T-cell (primary cell): Measurements from ENCODE around the gene PLCB1. TPM values are rescaled to one million over a fixed set of nuclear protein-coding genes. Genes with fewer than 3 reads are reported as not detected.

Experiments used
- ATAC-seq, 4 experiments: fragments of 200-7000 bp in 3 of 4; fragments of 150-1000 bp in 1 of 4; cut with Tn5 transposase; replicated peaks in 1 of 4; 1 replicate in 3 of 4; 2 replicates in 1 of 4; pipeline ENCODE4 v1.10.0; 2021; ENCODE audit warnings: moderate library complexity in 3 of 4, mild to moderate bottlenecking in 2 of 4, moderate number of reproducible peaks in 1 of 4
- CTCF ChIA-PET, 2 donors: fragments of 300-600 bp; sonication (Branson Sonifier 250); formaldehyde crosslinking; loops; one replicate each; lab custom pipeline; 2022; ENCODE audit warnings: antibody characterized with exemption in 2 of 2; lab: Charles Lee
- POLR2A ChIA-PET, 2 donors: fragments of 300-600 bp; sonication (Branson Sonifier 250); formaldehyde crosslinking; loops; one replicate each; lab custom pipeline; 2022; ENCODE audit warnings: antibody characterized with exemption in 2 of 2; lab: Charles Lee
- DNase-seq, 35 experiments: peaks; one replicate each; pipeline versions ENCODE4 v3.0.0 to v3.0.0-alpha.2; 2013 to 2023
- H3K27ac ChIP-seq: one replicate; pipeline ENCODE4 v1.5.1; 2013; ENCODE audit warnings: low read length
- H3K27me3 ChIP-seq, 2 experiments: replicated peaks in 1 of 2; 1 replicate in 1 of 2; 2 replicates in 1 of 2; pipeline versions ENCODE4 v1.6.1 to v1.7.0; 2013; ENCODE audit warnings: low read length in 1 of 2, mixed read lengths in 1 of 2; ENCODE audit not compliant: control insufficient read depth in 2 of 2, insufficient read depth in 2 of 2; ENCODE audit errors: extremely low read depth in 1 of 2
- H3K36me3 ChIP-seq, 2 donors: 1 replicate in 1 of 2; 2 replicates in 1 of 2; pipeline versions ENCODE4 v1.6.1 to v1.7.0; 2013; ENCODE audit warnings: low read length in 1 of 2; ENCODE audit not compliant: control insufficient read depth in 2 of 2, insufficient read depth in 1 of 2; ENCODE audit errors: extremely low read depth in 1 of 2
- H3K4me1 ChIP-seq, 2 experiments: 1 replicate in 1 of 2; 2 replicates in 1 of 2; pipeline versions ENCODE4 v1.6.1 to v1.7.0; 2013; ENCODE audit warnings: low read length in 2 of 2, mixed read lengths in 1 of 2; ENCODE audit not compliant: insufficient read depth in 2 of 2, control insufficient read depth in 1 of 2; ENCODE audit errors: extremely low read depth in 1 of 2
- H3K4me3 ChIP-seq, 2 donors: 1 replicate in 1 of 2; 2 replicates in 1 of 2; pipeline versions ENCODE4 v1.5.1 to v1.7.0; 2013; ENCODE audit warnings: mild to moderate bottlenecking in 2 of 2, low read length in 1 of 2, moderate library complexity in 1 of 2; ENCODE audit not compliant: control insufficient read depth in 1 of 2; ENCODE audit errors: extremely low read depth in 1 of 2
- H3K9me3 ChIP-seq: 2 replicates; pipeline ENCODE4 v1.7.0; 2013
- H3K27ac Mint-ChIP-seq, 2 donors: one replicate each; pipeline ENCODE4 v1.8.0; 2020 to 2021; ENCODE audit warnings: mild to moderate bottlenecking in 2 of 2, mixed read lengths in 2 of 2
- H3K27me3 Mint-ChIP-seq, 2 donors: one replicate each; pipeline ENCODE4 v1.8.0; 2021 to 2022; ENCODE audit warnings: mixed read lengths in 2 of 2
- H3K36me3 Mint-ChIP-seq: one replicate; pipeline ENCODE4 v1.8.0; 2021; ENCODE audit warnings: mixed read lengths
- H3K4me1 Mint-ChIP-seq, 3 donors: one replicate each; pipeline ENCODE4 v1.8.0; 2020 to 2022; ENCODE audit warnings: mixed read lengths in 3 of 3, mild to moderate bottlenecking in 1 of 3
- H3K4me3 Mint-ChIP-seq, 3 donors: one replicate each; pipeline ENCODE4 v1.8.0; 2020 to 2022; ENCODE audit warnings: mild to moderate bottlenecking in 3 of 3, mixed read lengths in 3 of 3, moderate library complexity in 3 of 3
- H3K9me3 Mint-ChIP-seq, 3 donors: one replicate each; pipeline ENCODE4 v1.8.0; 2020 to 2022; ENCODE audit warnings: mixed read lengths in 3 of 3
- WGBS: methylation state at CpG from one replicate; pipeline ENCODE4 v1.1.5; 2013; ENCODE audit warnings: missing lambda C conversion rate; ENCODE audit not compliant: insufficient coverage; 5-methylcytosine and 5-hydroxymethylcytosine counted together
- total RNA-seq, 35 experiments: library from RNA in 6 of 35; stranded (reverse) in 6 of 35; fragments of 120-200 nt in 1 of 35; gene quantifications; one replicate each; pipeline versions ENCODE4 v1.2.1 to v1.2.4 and lab custom pipeline; 2013 to 2026

The PLCB1 gene
- total RNA-seq, 5 donors from 2014 or later (not counting 1 experiment from before 2014, with no cell fraction given): 3.3 to 15.1 (median 7.4) TPM

DNA sequence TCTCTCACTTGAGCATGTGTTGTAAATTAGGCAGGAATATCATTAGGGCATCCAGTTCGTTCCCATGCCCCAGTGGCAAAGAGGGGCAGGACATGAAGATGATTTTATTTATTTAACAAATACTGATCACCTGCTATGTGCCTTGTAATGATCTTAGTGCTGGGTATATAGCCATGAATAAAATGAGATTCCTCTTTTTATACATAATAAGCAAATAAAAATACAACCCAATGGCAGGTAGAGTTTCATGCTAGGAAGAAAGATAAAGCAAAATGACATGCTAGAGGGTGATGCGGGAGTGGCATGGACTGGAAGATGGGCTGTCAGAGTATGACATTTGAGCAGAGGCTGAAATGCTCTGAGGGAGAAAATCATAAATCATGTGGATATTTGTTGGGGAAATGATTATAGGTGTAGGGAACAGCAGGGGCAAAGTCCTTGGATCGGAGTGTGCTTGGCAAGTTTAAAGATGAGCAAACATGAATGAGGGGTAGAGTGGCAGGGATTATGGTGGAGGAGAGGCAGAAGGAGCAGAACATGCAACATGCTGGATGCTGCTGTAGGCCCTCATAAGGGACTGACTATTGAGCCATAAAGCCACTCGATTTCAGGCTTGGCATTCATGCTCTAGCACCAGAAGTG lies 342.1 kb downstream of the PLCB1 start:
- 87% methylated on average over 3 of the region's 4 CpGs for WGBS
- no peak overlapping the region for H3K27ac ChIP-seq
- POLR2A ChIA-PET: no interaction called here

DNA sequence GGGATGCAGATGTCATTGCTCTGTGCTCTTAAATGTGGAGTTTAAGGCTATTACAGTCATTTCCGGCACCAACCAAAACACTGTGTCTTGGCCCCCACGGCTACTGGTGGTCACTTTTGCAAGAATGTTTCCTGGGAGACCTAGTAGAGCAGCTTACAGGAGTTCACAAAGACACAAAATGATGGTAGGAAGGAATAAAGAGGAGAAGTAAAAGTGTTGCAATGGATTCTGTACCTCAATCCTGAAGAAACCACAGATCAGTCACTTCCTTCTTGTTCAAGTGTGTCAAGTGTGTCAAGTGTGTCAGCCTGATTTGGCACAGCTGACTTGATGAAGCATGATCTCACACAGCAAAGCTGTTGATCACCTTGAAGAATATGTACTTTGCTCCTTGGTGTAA lies 344.0 kb downstream of the PLCB1 start:
- Mint-ChIP-seq H3K27ac (no peak overlapping the region), H3K4me1 (no peaks in the 10 kb centered on the region), H3K36me3 (no peaks in the 10 kb centered on the region), H3K9me3 (no peaks in the 10 kb centered on the region), H3K27me3 (no peaks in the 10 kb centered on the region), H3K4me3 (no peak overlapping the region)
- no peak for DNase-seq
- no peaks in the 10 kb centered on the region for H3K4me1 ChIP-seq
- ChIA-PET CTCF (interaction anchor here in 1 of 2 donors (0.5 kb wide), 1 partner anchor 63 kb away, joined by 3 read pairs; no protein-coding TSS in a partner anchor), POLR2A (no interaction called here)
- H3K9me3 ChIP-seq: no peaks in the 10 kb centered on the region
- no peak for ATAC-seq
- H3K36me3 ChIP-seq: no peaks in the 10 kb centered on the region
- H3K4me3 ChIP-seq: no peak overlapping the region
- no peak overlapping the region for H3K27ac ChIP-seq
- WGBS: 57% methylated on average over 2 of the region's 2 CpGs
- no peaks in the 10 kb centered on the region for H3K27me3 ChIP-seq

More for the DNA sequence above, 342.1 kb downstream of the PLCB1 start:
- Histone ChIP-seq H3K4me1 (no peaks in the 10 kb centered on the region), H3K36me3 (no peaks in the 10 kb centered on the region), H3K4me3 (no peak overlapping the region), H3K27me3 (no peaks in the 10 kb centered on the region), H3K9me3 (no peaks in the 10 kb centered on the region)
- Mint-ChIP-seq H3K9me3 (no peaks in the 10 kb centered on the region), H3K27ac (no peak overlapping the region), H3K36me3 (no peaks in the 10 kb centered on the region), H3K4me3 (no peak overlapping the region), H3K4me1 (no peaks in the 10 kb centered on the region), H3K27me3 (no peaks in the 10 kb centered on the region)
- CTCF ChIA-PET: no interaction called here
- DNase-seq: no peak
- ATAC-seq: no peak

GRCh38 chr20:8480597-8480996 lies 348.5 kb downstream of the PLCB1 start:
- POLR2A ChIA-PET: no interaction called here
- ATAC-seq (no peak), DNase-seq (no peak)
- no peak overlapping the region for H3K4me3 Mint-ChIP-seq
- no peaks in the 10 kb centered on the region for H3K36me3 ChIP-seq
- H3K4me1 Mint-ChIP-seq: no peaks in the 10 kb centered on the region
- no peak overlapping the region for H3K4me3 ChIP-seq
- no peaks in the 10 kb centered on the region for H3K27me3 Mint-ChIP-seq
- H3K27ac Mint-ChIP-seq: no peak overlapping the region
- H3K36me3 Mint-ChIP-seq: no peaks in the 10 kb centered on the region
- CTCF ChIA-PET: no interaction called here
- no peaks in the 10 kb centered on the region for H3K4me1 ChIP-seq
- no peaks in the 10 kb centered on the region for H3K9me3 ChIP-seq
- no peaks in the 10 kb centered on the region for H3K9me3 Mint-ChIP-seq
- H3K27me3 ChIP-seq: no peaks in the 10 kb centered on the region
- no peak overlapping the region for H3K27ac ChIP-seq
- WGBS: 94% methylated on average over 4 of the region's 6 CpGs

- Mint-ChIP-seq H3K4me1 (no peaks in the 10 kb centered on the region), H3K4me3 (no peak overlapping the region), H3K27ac (no peak overlapping the region), H3K9me3 (no peaks in the 10 kb centered on the region), H3K36me3 (no peaks in the 10 kb centered on the region), H3K27me3 (no peaks in the 10 kb centered on the region)
- WGBS: no CpG with 5 or more reads among the region's 7 CpGs
- DNase-seq (no peak), ATAC-seq (no peak)
- H3K27me3 ChIP-seq: no peaks in the 10 kb centered on the region
- H3K4me3 ChIP-seq: no peak overlapping the region
- ChIA-PET POLR2A (no interaction called here), CTCF (no interaction called here)
- no peak overlapping the region for H3K27ac ChIP-seq
- no peaks in the 10 kb centered on the region for H3K9me3 ChIP-seq
- H3K36me3 ChIP-seq: no peaks in the 10 kb centered on the region
- H3K4me1 ChIP-seq: no peaks in the 10 kb centered on the region
These were observed 355.6 kb downstream of the PLCB1 start for GRCh38 chr20:8487696-8488095.

GRCh38 chr20:8489094-8489883 lies 357.2 kb downstream of the PLCB1 start:
- Mint-ChIP-seq H3K4me3 (no peak overlapping the region), H3K4me1 (no peaks in the 10 kb centered on the region), H3K36me3 (no peaks in the 10 kb centered on the region), H3K9me3 (no peaks in the 10 kb centered on the region), H3K27me3 (no peaks in the 10 kb centered on the region), H3K27ac (no peak overlapping the region)
- WGBS: 73% methylated on average over 3 of the region's 6 CpGs
- DNase-seq: no peak
- H3K4me1 ChIP-seq: no peaks in the 10 kb centered on the region
- H3K4me3 ChIP-seq: no peak overlapping the region
- CTCF ChIA-PET: interaction anchor here in 1 of 2 donors (0.7 kb wide), 1 partner anchor 553 kb away, joined by 3 read pairs; no protein-coding TSS in a partner anchor
- H3K27me3 ChIP-seq: no peaks in the 10 kb centered on the region
- ATAC-seq: no peak
- no peaks in the 10 kb centered on the region for H3K9me3 ChIP-seq
- POLR2A ChIA-PET: no interaction called here
- no peak overlapping the region for H3K27ac ChIP-seq
- H3K36me3 ChIP-seq: no peaks in the 10 kb centered on the region

DNA sequence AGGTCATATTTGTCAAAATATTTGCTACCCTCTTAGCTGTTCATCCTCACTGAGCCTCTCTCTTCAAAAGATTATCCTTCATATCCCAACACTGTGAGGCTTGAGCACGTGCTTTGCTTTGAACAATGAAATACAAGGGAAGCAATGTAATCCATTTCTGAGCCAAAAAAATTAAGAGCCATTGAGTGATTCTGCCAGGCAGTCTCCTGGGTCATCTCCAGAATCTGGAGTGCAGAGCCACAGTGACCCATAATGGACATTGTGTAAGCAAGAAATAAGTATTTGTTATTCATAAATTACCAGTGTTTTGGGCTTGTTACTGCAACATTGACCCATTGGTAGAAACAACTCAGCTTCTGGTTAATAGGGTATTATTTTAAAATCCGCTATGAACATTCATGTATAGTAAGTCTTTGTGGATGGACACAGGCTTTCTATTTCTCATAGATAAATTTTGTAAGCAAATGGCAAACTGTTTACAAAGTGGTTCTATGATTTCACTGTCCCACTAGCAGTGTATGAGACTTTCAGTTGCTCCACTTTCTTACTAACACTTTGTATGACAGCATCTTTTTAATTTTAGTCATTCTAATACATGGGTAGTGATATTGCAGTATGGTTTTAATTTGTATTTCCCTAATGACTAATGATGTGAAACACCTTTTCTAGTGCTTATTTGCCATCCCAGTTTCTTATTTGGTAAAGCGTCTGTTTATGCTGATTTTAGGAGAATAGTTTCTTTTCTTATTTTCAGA lies 358.2 kb downstream of the PLCB1 start:
- DNase-seq (no peak), ATAC-seq (no peak)
- WGBS: 33% methylated on average over 1 of the region's 3 CpGs
- Mint-ChIP-seq H3K36me3 (no peaks in the 10 kb centered on the region), H3K9me3 (no peaks in the 10 kb centered on the region), H3K27ac (no peak overlapping the region), H3K4me3 (no peak overlapping the region), H3K27me3 (no peaks in the 10 kb centered on the region), H3K4me1 (no peaks in the 10 kb centered on the region)
- H3K4me1 ChIP-seq: no peaks in the 10 kb centered on the region
- H3K27me3 ChIP-seq: no peaks in the 10 kb centered on the region
- CTCF ChIA-PET: no interaction called here
- H3K36me3 ChIP-seq: no peaks in the 10 kb centered on the region
- no peak overlapping the region for H3K27ac ChIP-seq
- H3K4me3 ChIP-seq: no peak overlapping the region
- H3K9me3 ChIP-seq: no peaks in the 10 kb centered on the region
- POLR2A ChIA-PET: no interaction called here
